Measurements from ENCODE around the gene TENT4A.
A peak's percentile ranks its signal among the peaks of the same experiment; 100 is the strongest.

Gene TENT4A

GRCh38 chr5:6728011-6728794, 15.0 kb downstream of the TENT4A start:
- no peak for DNase-seq
- in situ Hi-C loops (cut with HindIII; ENCODE audit: low pct_ligation_motif_present, low pct_unique_long_range_greater_than_20kb, low sequenced_read_pairs), result loop anchor here (25.0 kb wide), 1 partner anchor 91 kb away; the partner anchor contains the start of genes NSUN2 and SRD5A1

DNA sequence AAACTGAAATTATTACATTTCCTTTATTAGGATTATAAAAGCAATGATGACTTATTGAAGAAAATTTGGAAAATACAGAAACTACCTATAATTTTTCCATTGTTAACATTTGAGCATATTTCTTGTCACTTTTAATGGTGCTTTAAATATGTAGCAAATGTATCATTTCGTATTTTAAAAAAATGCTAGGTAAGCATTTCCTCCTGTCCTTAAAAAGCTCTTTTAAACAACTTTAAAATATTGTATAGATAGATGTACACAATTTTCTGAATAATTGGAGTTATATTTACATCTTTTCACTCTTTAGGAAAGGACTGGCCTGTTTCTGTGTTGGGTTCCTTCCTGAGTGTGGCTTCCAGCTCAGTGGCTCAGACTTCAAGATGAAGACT, 15.6 kb downstream of the TENT4A start:
- no peak for DNase-seq
- in situ Hi-C loops (cut with HindIII; ENCODE audit: low pct_ligation_motif_present, low pct_unique_long_range_greater_than_20kb, low sequenced_read_pairs), result loop anchor here (25.0 kb wide), 1 partner anchor 91 kb away; the partner anchor contains the start of genes NSUN2 and SRD5A1

GRCh38 chr5:6729386-6730310, 16.4 kb downstream of the TENT4A start:
- DNase-seq, result no peak
- in situ Hi-C loops (cut with HindIII; ENCODE audit: low pct_ligation_motif_present, low pct_unique_long_range_greater_than_20kb, low sequenced_read_pairs), result loop anchor here (25.0 kb wide), 1 partner anchor 92 kb away; the partner anchor contains the start of genes NSUN2 and SRD5A1

- DNase-seq, result no peak
- in situ Hi-C loops (cut with HindIII; ENCODE audit: low pct_ligation_motif_present, low pct_unique_long_range_greater_than_20kb, low sequenced_read_pairs), result loop anchor here (25.0 kb wide), 1 partner anchor 93 kb away; the partner anchor contains the start of genes NSUN2 and SRD5A1
Measured at GRCh38 chr5:6730407-6730806, 17.2 kb downstream of the TENT4A start.

DNA sequence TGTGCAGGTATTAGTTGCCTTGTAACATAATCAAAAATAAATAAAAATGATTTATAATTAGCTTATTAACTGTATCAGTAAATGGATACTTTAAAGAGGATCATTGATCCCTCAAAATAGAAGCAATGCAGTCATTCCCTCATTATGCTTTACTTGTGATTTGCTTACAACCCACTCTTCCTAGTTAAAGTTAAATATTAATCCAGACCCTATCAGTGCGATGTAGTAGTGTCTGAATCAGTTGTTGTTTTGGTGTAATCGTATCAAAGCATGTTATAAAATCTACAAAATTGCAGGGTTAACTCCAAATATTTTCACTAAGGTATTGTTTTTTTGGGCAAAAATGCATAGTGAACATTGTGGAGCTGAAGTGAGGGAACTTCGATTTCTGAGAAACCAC, 17.6 kb downstream of the TENT4A start:
- in situ Hi-C loops (cut with HindIII; ENCODE audit: low pct_ligation_motif_present, low pct_unique_long_range_greater_than_20kb, low sequenced_read_pairs), result loop anchor here (25.0 kb wide), 1 partner anchor 94 kb away; the partner anchor contains the start of genes NSUN2 and SRD5A1
- DNase-seq, result no peak

DNA sequence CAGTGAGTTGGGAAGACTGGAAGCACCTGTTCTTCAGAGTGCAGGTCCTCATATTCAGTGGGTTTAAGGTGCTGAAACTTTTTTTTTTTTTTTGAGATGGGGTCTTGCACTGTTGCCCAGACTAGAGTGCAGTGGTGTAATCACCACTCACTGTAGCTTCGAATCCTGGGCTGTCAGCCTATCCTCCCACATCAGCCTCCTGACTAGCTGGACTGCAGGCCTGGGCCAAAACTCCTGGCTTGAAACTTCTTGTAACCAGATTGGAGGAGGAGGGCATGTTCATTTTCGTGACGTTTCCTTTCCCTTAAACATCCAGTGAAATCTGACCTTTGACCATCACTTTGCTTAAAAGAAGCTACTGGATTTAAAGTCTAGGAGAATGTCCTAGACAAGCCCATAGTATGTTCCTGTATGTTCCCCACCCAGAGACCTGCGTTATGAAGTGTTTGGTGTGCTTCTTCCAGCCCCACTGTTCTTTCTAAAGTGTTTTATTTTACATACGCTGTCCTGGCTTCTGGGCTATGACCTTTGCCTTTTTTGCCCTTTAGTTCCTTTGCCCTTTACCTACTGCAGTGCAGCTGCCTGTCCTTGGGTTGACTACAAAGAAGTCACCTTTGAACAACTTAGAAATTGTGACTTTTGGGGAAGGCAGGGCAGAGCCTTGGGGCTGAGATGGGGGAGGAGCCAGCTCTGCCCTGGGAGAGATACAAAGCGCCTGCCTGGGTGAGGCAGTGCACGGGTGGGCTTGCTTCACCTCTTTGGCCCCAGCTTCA, 18.4 kb downstream of the TENT4A start:
- DNase-seq, result no peak
- in situ Hi-C loops (cut with HindIII; ENCODE audit: low pct_ligation_motif_present, low pct_unique_long_range_greater_than_20kb, low sequenced_read_pairs), result loop anchor here (25.0 kb wide), 1 partner anchor 94 kb away; the partner anchor contains the start of genes NSUN2 and SRD5A1

GRCh38 chr5:6732634-6733410, 19.6 kb downstream of the TENT4A start:
- DNase-seq, result peak; percentile 71
- in situ Hi-C loops (cut with HindIII; ENCODE audit: low pct_ligation_motif_present, low pct_unique_long_range_greater_than_20kb, low sequenced_read_pairs), result loop anchor here (25.0 kb wide), 1 partner anchor 96 kb away; the partner anchor contains the start of genes NSUN2 and SRD5A1

DNA sequence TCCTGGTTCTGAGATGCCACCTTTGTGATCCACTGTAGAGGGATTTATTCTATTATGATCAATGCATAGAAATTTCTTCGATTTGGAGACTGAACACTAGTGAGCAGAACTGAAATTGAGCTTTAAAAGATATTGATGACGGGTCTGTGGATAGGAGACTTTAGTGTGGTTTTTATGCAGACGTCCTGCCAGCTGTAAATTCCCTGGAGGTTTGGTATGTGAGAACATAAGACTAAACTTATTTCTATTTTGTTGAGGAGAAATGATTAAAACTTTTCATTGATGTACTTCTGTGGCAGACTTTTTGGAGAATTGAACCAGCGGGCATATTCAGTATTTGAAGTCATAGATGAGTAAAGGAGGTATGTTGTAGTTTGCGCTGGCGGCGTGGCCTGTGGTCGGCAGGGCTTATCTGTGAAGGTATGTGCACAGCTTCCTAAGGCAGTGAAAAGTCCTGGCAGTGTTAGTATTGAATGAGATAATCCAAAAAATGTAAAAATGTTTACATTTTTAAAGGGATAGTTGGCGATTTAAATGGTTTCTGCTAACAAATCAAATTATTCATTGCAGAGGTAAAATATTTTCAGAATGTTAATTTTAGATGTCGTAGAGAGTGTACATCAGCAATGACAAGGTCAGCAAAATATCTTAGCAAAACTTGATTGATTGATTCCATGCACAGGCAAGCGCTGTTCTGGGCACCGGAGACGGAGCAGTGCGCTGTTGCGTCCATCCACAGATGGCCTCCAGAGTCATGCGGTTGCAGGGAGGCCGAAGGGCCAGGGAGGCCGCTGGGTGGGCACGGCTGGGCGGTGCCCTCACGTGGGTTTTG, 20.4 kb downstream of the TENT4A start:
- DNase-seq, result no peak
- in situ Hi-C loops (cut with HindIII; ENCODE audit: low pct_ligation_motif_present, low pct_unique_long_range_greater_than_20kb, low sequenced_read_pairs), result loop anchor here (25.0 kb wide), 1 partner anchor 96 kb away; the partner anchor contains the start of genes NSUN2 and SRD5A1

DNA sequence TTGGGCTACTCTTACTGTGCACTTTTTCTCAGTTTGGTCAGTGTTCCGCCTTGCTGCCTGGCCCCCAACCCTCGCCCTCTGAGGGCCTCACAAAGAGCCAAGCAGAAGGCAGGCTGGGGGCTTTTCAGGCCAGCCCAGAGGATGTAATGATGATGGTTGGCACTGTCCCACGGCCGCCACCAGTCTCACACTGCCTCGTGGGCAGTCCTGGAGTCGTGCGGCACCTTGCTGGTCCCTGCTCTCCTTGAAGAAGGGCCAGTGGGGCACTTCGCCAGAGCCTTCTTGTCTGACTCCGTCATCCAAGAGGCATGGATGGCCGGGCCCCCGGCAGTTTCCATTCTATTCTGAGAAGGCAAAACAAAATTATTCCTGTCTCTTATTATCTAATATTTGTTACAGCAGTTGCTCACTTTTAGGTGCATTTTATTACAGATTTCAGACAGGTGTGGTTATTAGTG, 21.0 kb downstream of the TENT4A start:
- DNase-seq, result no peak
- in situ Hi-C loops (cut with HindIII; ENCODE audit: low pct_ligation_motif_present, low pct_unique_long_range_greater_than_20kb, low sequenced_read_pairs), result loop anchor here (25.0 kb wide), 1 partner anchor 97 kb away; the partner anchor contains the start of genes NSUN2 and SRD5A1

- in situ Hi-C loops (cut with HindIII; ENCODE audit: low pct_ligation_motif_present, low pct_unique_long_range_greater_than_20kb, low sequenced_read_pairs), result loop anchor here (25.0 kb wide), 1 partner anchor 97 kb away; the partner anchor contains the start of genes NSUN2 and SRD5A1
- DNase-seq, result no peak
Measured at GRCh38 chr5:6734781-6735180, 21.5 kb downstream of the TENT4A start.

DNA sequence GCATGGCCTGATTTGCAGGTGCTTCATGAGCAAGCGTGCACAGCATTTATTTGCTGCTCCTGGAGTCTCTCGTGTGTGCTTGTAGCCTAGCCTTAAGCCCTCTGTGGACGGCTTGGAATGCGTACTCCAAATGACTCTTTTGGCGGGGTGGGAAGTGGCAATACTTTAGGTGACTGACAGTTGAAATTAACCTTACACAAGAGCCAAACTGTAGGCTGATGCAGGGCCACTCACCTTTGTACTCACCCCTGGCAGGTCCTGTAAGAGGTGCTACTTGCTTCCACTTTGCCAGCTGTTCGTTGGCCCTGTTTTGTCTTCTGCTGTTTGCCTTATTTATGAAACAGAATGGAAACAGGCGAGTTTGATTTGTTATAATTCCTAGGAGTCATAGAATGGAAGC, 22.9 kb downstream of the TENT4A start:
- no peak for DNase-seq
- in situ Hi-C loops (cut with HindIII; ENCODE audit: low pct_ligation_motif_present, low pct_unique_long_range_greater_than_20kb, low sequenced_read_pairs), result loop anchor here (25.0 kb wide), 1 partner anchor 99 kb away; the partner anchor contains the start of genes NSUN2 and SRD5A1

GRCh38 chr5:6736524-6737042, 23.4 kb downstream of the TENT4A start:
- no peak for DNase-seq
- in situ Hi-C loops (cut with HindIII; ENCODE audit: low pct_ligation_motif_present, low pct_unique_long_range_greater_than_20kb, low sequenced_read_pairs), result loop anchor here (25.0 kb wide), 1 partner anchor 99 kb away; the partner anchor contains the start of genes NSUN2 and SRD5A1

- no peak for DNase-seq
- in situ Hi-C loops (cut with HindIII; ENCODE audit: low pct_ligation_motif_present, low pct_unique_long_range_greater_than_20kb, low sequenced_read_pairs), result loop anchor here (25.0 kb wide), 1 partner anchor 100 kb away; the partner anchor contains the start of genes NSUN2 and SRD5A1
Measured at GRCh38 chr5:6737043-6737941, 24.1 kb downstream of the TENT4A start.

GRCh38 chr5:6739603-6740002, 26.4 kb downstream of the TENT4A start:
- in situ Hi-C loops (cut with HindIII; ENCODE audit: low pct_ligation_motif_present, low pct_unique_long_range_greater_than_20kb, low sequenced_read_pairs), result loop anchor here (25.0 kb wide), 1 partner anchor 102 kb away; the partner anchor contains the start of genes NSUN2 and SRD5A1

More at GRCh38 chr5:6739603-6740002, 26.4 kb downstream of the TENT4A start:
- DNase-seq, result no peak
